ENCODE results near the gene CRYL1. TPM values are rescaled to one million over a fixed set of nuclear protein-coding genes. Genes with fewer than 3 reads are reported as not detected.

The CRYL1 gene
- total RNA-seq, 1 experiment from 2014 or later: 13.4 TPM

DNA sequence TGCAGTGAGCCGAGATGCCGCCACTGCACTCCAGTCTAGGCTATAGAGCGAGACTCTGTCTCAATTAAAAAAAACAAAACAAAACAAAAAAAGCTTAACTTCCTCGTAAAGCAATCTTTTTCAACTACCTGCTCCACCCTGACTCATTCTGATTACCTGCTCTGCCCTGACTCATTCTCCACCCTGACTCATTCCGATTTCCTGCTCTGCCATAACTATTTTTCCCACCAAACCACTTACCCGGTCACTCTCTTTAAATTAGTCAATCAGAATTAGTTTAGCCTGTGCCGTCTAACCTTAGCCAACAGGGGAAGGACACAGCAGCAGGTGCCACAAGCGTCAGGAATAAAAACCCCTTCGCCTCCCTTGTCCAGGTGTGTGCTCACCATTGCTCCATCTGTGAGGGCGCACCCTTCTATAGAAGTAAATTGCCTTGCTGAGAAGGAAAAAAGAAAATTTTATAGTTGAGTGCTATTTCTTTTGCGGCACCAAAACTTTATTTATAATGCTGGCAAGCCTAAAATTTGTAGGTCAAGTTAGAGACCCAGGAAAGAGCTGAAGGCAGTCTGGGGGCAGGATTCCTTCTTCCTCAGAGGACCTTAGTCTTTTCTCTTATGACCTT is 39.6 kb upstream of the CRYL1 start:
- in situ Hi-C loops (cut with HindIII; ENCODE audit: low pct_unique_long_range_greater_than_20kb, low sequenced_read_pairs) (no loop called here), intact Hi-C loops (cut with micrococcal nuclease; ENCODE audit: unreplicated experiment) (no loop called here)
- Histone ChIP-seq H3K27ac (ENCODE audit: low read length) (no peak overlapping the region), H3K36me3 (ENCODE audit: control insufficient read depth, insufficient read depth, low read length) (peaks cover 2% of the 10 kb centered on the region; the same call in 1 of the 2 replicates), H3K27me3 (ENCODE audit: control insufficient read depth, insufficient read depth, low read length) (no peaks in the 10 kb centered on the region), H3K4me1 (ENCODE audit: control insufficient read depth, insufficient read depth, low read length) (0 out of 2 replicates have a peak, but pooled peaks cover 4% of the 10 kb centered on the region), H3K9me3 (ENCODE audit: control insufficient read depth, insufficient read depth, low read depth, low read length) (no peaks in the 10 kb centered on the region), H3K4me3 (ENCODE audit: low read depth in 2 of 2, low read length in 2 of 2) (no peak overlapping the region)
- ATAC-seq (no peak), DNase-seq (ENCODE audit: low read depth, low spot score) (no peak)
- ChIA-PET CTCF (no interaction called here), POLR2A (interaction anchor here (0.6 kb wide), 1 partner anchor 9 kb away, joined by 7 read pairs; no protein-coding TSS in a partner anchor)
- TF ChIP-seq TCF7L2 (IDR thresholded peaks at IDR 0.05; ENCODE audit: low read depth, low read length) (no peak), SIN3A (IDR thresholded peaks at IDR 0.05; ENCODE audit: borderline replicate concordance, insufficient read depth, low read depth, low read length) (no peak), POLR2AphosphoS5 (IDR thresholded peaks at IDR 0.05; ENCODE audit: low read depth, low read length) (no peak)
- TF ChIP-seq, protein P1, sequence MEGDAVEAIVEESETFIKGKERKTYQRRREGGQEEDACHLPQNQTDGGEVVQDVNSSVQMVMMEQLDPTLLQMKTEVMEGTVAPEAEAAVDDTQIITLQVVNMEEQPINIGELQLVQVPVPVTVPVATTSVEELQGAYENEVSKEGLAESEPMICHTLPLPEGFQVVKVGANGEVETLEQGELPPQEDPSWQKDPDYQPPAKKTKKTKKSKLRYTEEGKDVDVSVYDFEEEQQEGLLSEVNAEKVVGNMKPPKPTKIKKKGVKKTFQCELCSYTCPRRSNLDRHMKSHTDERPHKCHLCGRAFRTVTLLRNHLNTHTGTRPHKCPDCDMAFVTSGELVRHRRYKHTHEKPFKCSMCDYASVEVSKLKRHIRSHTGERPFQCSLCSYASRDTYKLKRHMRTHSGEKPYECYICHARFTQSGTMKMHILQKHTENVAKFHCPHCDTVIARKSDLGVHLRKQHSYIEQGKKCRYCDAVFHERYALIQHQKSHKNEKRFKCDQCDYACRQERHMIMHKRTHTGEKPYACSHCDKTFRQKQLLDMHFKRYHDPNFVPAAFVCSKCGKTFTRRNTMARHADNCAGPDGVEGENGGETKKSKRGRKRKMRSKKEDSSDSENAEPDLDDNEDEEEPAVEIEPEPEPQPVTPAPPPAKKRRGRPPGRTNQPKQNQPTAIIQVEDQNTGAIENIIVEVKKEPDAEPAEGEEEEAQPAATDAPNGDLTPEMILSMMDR (IDR thresholded peaks at IDR 0.05): no peak
- TF ChIP-seq, protein P2, sequence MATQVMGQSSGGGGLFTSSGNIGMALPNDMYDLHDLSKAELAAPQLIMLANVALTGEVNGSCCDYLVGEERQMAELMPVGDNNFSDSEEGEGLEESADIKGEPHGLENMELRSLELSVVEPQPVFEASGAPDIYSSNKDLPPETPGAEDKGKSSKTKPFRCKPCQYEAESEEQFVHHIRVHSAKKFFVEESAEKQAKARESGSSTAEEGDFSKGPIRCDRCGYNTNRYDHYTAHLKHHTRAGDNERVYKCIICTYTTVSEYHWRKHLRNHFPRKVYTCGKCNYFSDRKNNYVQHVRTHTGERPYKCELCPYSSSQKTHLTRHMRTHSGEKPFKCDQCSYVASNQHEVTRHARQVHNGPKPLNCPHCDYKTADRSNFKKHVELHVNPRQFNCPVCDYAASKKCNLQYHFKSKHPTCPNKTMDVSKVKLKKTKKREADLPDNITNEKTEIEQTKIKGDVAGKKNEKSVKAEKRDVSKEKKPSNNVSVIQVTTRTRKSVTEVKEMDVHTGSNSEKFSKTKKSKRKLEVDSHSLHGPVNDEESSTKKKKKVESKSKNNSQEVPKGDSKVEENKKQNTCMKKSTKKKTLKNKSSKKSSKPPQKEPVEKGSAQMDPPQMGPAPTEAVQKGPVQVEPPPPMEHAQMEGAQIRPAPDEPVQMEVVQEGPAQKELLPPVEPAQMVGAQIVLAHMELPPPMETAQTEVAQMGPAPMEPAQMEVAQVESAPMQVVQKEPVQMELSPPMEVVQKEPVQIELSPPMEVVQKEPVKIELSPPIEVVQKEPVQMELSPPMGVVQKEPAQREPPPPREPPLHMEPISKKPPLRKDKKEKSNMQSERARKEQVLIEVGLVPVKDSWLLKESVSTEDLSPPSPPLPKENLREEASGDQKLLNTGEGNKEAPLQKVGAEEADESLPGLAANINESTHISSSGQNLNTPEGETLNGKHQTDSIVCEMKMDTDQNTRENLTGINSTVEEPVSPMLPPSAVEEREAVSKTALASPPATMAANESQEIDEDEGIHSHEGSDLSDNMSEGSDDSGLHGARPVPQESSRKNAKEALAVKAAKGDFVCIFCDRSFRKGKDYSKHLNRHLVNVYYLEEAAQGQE (IDR thresholded peaks at IDR 0.05; ENCODE audit: insufficient read depth in 1 of 2, low read depth in 2 of 2, low read length in 1 of 2): no peak
- no TSS peak for BruUV-seq (replicated peaks)

DNA sequence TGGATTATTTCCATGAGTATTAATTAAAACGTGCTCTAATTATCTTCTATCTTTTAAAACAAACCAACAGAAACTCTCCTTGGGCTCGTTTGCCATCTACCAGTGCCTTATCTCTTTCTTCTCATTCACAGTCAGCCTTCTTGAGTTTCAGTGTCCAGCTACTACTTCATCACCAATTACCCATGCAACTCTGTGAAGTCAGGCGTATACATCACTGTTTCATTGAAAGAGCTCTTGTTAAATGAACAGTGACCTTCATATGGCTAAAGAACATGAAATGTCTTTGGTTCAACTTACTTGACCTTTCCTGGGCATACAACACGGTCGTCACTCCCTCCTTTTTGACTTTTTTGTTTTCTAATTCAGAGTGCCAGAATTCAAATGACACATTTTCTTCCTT is 36.1 kb upstream of the CRYL1 start:
- Histone ChIP-seq H3K27me3 (ENCODE audit: control insufficient read depth, insufficient read depth, low read length) (no peaks in the 10 kb centered on the region), H3K4me1 (ENCODE audit: control insufficient read depth, insufficient read depth, low read length) (no peaks in the 10 kb centered on the region), H3K9me3 (ENCODE audit: control insufficient read depth, insufficient read depth, low read depth, low read length) (no peaks in the 10 kb centered on the region), H3K27ac (ENCODE audit: low read length) (no peak overlapping the region), H3K36me3 (ENCODE audit: control insufficient read depth, insufficient read depth, low read length) (no peaks in the 10 kb centered on the region), H3K4me3 (ENCODE audit: low read depth in 2 of 2, low read length in 2 of 2) (no peak overlapping the region)
- DNase-seq (ENCODE audit: low read depth, low spot score): no peak
- no peak for ATAC-seq
- CTCF ChIA-PET: no interaction called here
- no peak for TF ChIP-seq TCF7L2 (IDR thresholded peaks at IDR 0.05; ENCODE audit: low read depth, low read length)
- TF ChIP-seq, protein P2 (IDR thresholded peaks at IDR 0.05; ENCODE audit: insufficient read depth in 1 of 2, low read depth in 2 of 2, low read length in 1 of 2): no peak
- TF ChIP-seq SIN3A (IDR thresholded peaks at IDR 0.05; ENCODE audit: borderline replicate concordance, insufficient read depth, low read depth, low read length): no peak
- TF ChIP-seq, protein P1 (IDR thresholded peaks at IDR 0.05): no peak
- TF ChIP-seq POLR2AphosphoS5 (IDR thresholded peaks at IDR 0.05; ENCODE audit: low read depth, low read length): no peak
- POLR2A ChIA-PET: no interaction called here
- no TSS peak for BruUV-seq (replicated peaks)
- in situ Hi-C loops (cut with HindIII; ENCODE audit: low pct_unique_long_range_greater_than_20kb, low sequenced_read_pairs): no loop called here
- intact Hi-C loops (cut with micrococcal nuclease; ENCODE audit: unreplicated experiment): no loop called here

Measured in Panc1 (cell line).